ENCODE data around the gene ZNF573. TPM values are rescaled to one million over a fixed set of nuclear protein-coding genes. Genes with fewer than 3 reads are reported as not detected.

The ZNF573 gene
- total and polyA plus RNA-seq, 2 donors: 1.8 to 7.4 TPM

DNA sequence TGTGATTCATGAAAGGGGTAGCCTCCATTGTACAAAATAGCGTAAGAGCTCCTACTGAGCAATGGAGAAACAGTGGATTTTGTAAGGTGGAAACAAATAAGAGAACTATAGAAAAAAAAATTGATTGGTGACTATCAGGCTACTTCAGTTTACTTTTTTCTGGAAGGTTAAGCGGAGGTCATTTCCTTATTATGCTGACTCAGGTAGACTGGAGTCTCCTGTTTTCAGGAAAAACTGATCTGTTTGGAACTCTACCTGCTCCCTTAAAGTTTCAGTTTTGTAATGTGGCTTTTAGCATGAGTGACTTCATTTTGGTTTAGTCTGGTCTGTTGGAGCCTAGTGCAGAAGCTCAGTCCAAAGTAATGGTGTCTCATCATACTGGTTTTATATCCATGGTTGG is 63.2 kb downstream of the ZNF573 start:
- H3K36me3 ChIP-seq (ENCODE audit: control insufficient read depth in 2 of 2, insufficient read depth in 2 of 2, low read length in 1 of 2): no peaks in the 10 kb centered on the region
- H3K4me1 ChIP-seq (ENCODE audit: control insufficient read depth in 2 of 2, insufficient read depth in 2 of 2, low read length in 2 of 2): peaks cover 0 to 3% of the 10 kb centered on the region in 2 donors
- WGBS: 97% methylated on average over 2 of the region's 2 CpGs
- H3K9me3 ChIP-seq (ENCODE audit: control insufficient read depth in 2 of 2, insufficient read depth in 1 of 2, low read length in 1 of 2): no peaks in the 10 kb centered on the region
- no peak for DNase-seq (ENCODE audit: low read depth in 6 of 9, low spot score in 9 of 9)
- H3K4me3 ChIP-seq (ENCODE audit: low read length in 2 of 2): no peak overlapping the region
- H3K27ac ChIP-seq (ENCODE audit: low read depth in 1 of 2, low read length in 1 of 2): no peak overlapping the region
- no peaks in the 10 kb centered on the region for H3K27me3 ChIP-seq (ENCODE audit: control insufficient read depth in 2 of 2, insufficient read depth in 1 of 2, low read length in 1 of 2)

DNA sequence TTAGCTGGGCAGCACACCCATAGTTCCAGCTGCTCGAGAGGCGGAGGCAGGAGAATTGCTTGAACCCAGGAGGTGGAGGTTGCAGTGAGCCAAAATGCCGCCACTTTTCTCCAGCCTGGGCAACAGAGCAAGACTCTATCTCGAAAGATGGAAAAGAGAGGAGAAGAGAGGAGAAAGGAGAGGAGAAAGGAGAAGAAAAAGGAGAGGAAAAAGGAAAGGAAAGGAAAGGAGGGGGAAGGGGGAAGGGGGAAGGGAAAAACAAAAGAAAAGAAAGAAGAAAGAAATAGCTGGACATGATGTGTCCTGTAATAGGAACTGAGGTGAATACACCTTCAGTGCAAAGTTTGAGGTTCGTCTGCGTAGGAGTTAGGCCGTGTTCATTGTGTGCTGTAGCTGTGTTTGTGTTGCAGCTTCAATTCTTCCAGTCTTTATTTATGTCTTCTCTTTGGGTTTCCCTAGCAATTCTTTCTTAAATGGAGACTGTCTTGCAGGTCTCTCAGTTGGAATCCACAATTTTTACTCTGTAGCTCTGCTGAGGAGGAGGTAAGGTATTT is 73.3 kb downstream of the ZNF573 start:
- H3K27ac ChIP-seq (ENCODE audit: low read depth in 1 of 2, low read length in 1 of 2): no peak overlapping the region
- peaks cover 5 to 6% of the 10 kb centered on the region in 2 donors for H3K9me3 ChIP-seq (ENCODE audit: control insufficient read depth in 2 of 2, insufficient read depth in 1 of 2, low read length in 1 of 2)
- H3K4me3 ChIP-seq (ENCODE audit: low read length in 2 of 2): no peak overlapping the region
- WGBS: over 99% methylated on average over 7 of the region's 7 CpGs
- no peak for DNase-seq (ENCODE audit: low read depth in 6 of 9, low spot score in 9 of 9)
- H3K4me1 ChIP-seq (ENCODE audit: control insufficient read depth in 2 of 2, insufficient read depth in 2 of 2, low read length in 2 of 2): no peaks in the 10 kb centered on the region
- H3K27me3 ChIP-seq (ENCODE audit: control insufficient read depth in 2 of 2, insufficient read depth in 1 of 2, low read length in 1 of 2): no peaks in the 10 kb centered on the region
- H3K36me3 ChIP-seq (ENCODE audit: control insufficient read depth in 2 of 2, insufficient read depth in 2 of 2, low read length in 1 of 2): peaks cover 0 to 14% of the 10 kb centered on the region in 2 donors

DNA sequence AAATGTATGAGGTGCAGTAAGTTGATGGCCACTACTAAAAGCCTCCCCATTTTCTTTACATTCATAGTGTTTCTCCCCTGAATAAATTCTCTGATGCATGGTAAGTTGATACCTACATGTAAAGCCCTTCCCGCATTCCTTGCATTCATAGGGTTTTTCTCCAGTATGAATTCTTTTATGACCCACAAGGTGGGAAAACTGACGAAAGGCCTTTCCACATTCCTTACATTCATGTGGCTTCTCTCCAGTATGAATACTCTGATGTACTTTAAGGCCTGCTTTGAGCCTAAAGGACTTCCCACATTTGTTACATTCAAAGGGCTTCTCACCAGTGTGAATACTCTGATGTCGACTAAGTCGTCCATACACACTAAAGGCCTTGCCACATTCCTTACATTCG is 80.3 kb downstream of the ZNF573 start:
- Histone ChIP-seq H3K27ac (ENCODE audit: low read depth in 1 of 2, low read length in 1 of 2) (no peak overlapping the region), H3K27me3 (ENCODE audit: control insufficient read depth in 2 of 2, insufficient read depth in 1 of 2, low read length in 1 of 2) (no peaks in the 10 kb centered on the region), H3K36me3 (ENCODE audit: control insufficient read depth in 2 of 2, insufficient read depth in 2 of 2, low read length in 1 of 2) (peaks cover 5 to 14% of the 10 kb centered on the region in 2 donors), H3K9me3 (ENCODE audit: control insufficient read depth in 2 of 2, insufficient read depth in 1 of 2, low read length in 1 of 2) (peaks cover 9 to 10% of the 10 kb centered on the region in 2 donors), H3K4me3 (ENCODE audit: low read length in 2 of 2) (no peak overlapping the region), H3K4me1 (ENCODE audit: control insufficient read depth in 2 of 2, insufficient read depth in 2 of 2, low read length in 2 of 2) (no peaks in the 10 kb centered on the region)
- no peak for DNase-seq (ENCODE audit: low read depth in 6 of 9, low spot score in 9 of 9)
- 97% methylated on average over 5 of the region's 5 CpGs for WGBS

DNA sequence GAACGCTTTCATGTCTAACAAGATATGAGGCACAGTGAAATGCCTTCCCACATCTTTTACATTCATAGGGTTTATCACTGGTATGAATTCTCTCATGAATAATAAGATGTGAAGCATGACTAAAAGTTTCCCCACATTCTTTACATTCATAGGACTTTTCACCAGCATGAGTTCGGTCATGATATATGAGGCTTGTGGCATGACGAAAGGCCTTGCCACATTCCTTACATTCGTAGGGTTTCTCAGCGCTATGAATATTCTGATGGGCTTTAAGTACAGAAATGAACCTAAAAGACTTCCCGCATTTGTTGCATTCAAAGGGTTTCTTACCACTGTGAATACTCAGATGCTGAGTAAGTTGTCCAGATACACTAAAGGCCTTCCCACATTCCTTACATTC is 81.2 kb downstream of the ZNF573 start:
- Histone ChIP-seq H3K4me3 (ENCODE audit: low read length in 2 of 2) (no peak overlapping the region), H3K27ac (ENCODE audit: low read depth in 1 of 2, low read length in 1 of 2) (no peak overlapping the region), H3K36me3 (ENCODE audit: control insufficient read depth in 2 of 2, insufficient read depth in 2 of 2, low read length in 1 of 2) (peaks cover 5 to 14% of the 10 kb centered on the region in 2 donors), H3K9me3 (ENCODE audit: control insufficient read depth in 2 of 2, insufficient read depth in 1 of 2, low read length in 1 of 2) (peaks cover 9 to 10% of the 10 kb centered on the region in 2 donors), H3K27me3 (ENCODE audit: control insufficient read depth in 2 of 2, insufficient read depth in 1 of 2, low read length in 1 of 2) (no peaks in the 10 kb centered on the region), H3K4me1 (ENCODE audit: control insufficient read depth in 2 of 2, insufficient read depth in 2 of 2, low read length in 2 of 2) (no peaks in the 10 kb centered on the region)
- DNase-seq (ENCODE audit: low read depth in 6 of 9, low spot score in 9 of 9): no peak
- WGBS: 97% methylated on average over 6 of the region's 6 CpGs

GRCh38 chr19:37695144-37695899 is 84.1 kb downstream of the ZNF573 start:
- no peak for DNase-seq (ENCODE audit: low read depth in 6 of 9, low spot score in 9 of 9)
- H3K4me3 ChIP-seq (ENCODE audit: low read length in 2 of 2): no peak overlapping the region
- H3K27ac ChIP-seq (ENCODE audit: low read depth in 1 of 2, low read length in 1 of 2): no peak overlapping the region
- 96% methylated on average over 3 of the region's 3 CpGs for WGBS
- peaks cover 5 to 14% of the 10 kb centered on the region in 2 donors for H3K36me3 ChIP-seq (ENCODE audit: control insufficient read depth in 2 of 2, insufficient read depth in 2 of 2, low read length in 1 of 2)
- peaks cover 9 to 10% of the 10 kb centered on the region in 2 donors for H3K9me3 ChIP-seq (ENCODE audit: control insufficient read depth in 2 of 2, insufficient read depth in 1 of 2, low read length in 1 of 2)
- no peaks in the 10 kb centered on the region for H3K4me1 ChIP-seq (ENCODE audit: control insufficient read depth in 2 of 2, insufficient read depth in 2 of 2, low read length in 2 of 2)
- H3K27me3 ChIP-seq (ENCODE audit: control insufficient read depth in 2 of 2, insufficient read depth in 1 of 2, low read length in 1 of 2): no peaks in the 10 kb centered on the region

DNA sequence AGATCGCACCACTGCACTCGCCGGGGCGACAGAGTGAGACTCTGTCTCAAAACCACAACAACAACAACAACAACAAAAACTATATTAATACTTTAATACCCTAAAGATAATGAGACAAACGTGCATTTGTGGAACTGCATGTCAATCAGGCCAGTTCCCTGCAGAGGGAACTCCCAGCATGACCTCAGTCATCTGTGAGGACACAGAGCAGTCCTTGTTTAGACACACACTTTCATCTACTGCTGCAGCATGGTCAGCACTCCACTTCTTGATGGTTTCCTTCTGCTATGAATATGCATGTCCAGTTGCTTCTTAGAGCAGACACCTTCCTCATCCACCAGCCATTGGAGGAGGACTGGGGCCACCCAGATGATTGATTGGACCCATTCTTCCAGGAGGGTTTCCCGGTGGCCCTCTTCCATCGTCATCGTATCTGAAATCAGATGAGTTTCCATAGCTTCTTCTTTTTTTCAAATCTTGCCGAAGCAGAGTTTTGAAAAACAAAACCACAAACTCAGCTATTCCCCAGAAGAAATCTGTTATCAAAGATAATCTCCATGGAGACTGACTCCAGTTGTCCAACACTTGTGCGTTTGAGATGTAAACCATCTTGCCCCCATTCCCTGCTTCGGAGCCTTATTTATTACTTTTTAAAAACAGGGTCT is 86.3 kb downstream of the ZNF573 start:
- WGBS: 55% methylated on average over 11 of the region's 11 CpGs
- Histone ChIP-seq H3K4me1 (ENCODE audit: control insufficient read depth in 2 of 2, insufficient read depth in 2 of 2, low read length in 2 of 2) (no peaks in the 10 kb centered on the region), H3K27me3 (ENCODE audit: control insufficient read depth in 2 of 2, insufficient read depth in 1 of 2, low read length in 1 of 2) (no peaks in the 10 kb centered on the region), H3K27ac (ENCODE audit: low read depth in 1 of 2, low read length in 1 of 2) (no peak overlapping the region), H3K36me3 (ENCODE audit: control insufficient read depth in 2 of 2, insufficient read depth in 2 of 2, low read length in 1 of 2) (no peaks in the 10 kb centered on the region), H3K9me3 (ENCODE audit: control insufficient read depth in 2 of 2, insufficient read depth in 1 of 2, low read length in 1 of 2) (peaks cover 6 to 14% of the 10 kb centered on the region in 2 donors), H3K4me3 (ENCODE audit: low read length in 2 of 2) (no peak overlapping the region)
- no peak for DNase-seq (ENCODE audit: low read depth in 6 of 9, low spot score in 9 of 9)

- H3K4me3 ChIP-seq (ENCODE audit: low read length in 2 of 2): peak overlapping the region; percentile 45 to 60
- H3K9me3 ChIP-seq (ENCODE audit: control insufficient read depth in 2 of 2, insufficient read depth in 1 of 2, low read length in 1 of 2): peaks cover 6 to 12% of the 10 kb centered on the region in 2 donors
- no peaks in the 10 kb centered on the region for H3K27me3 ChIP-seq (ENCODE audit: control insufficient read depth in 2 of 2, insufficient read depth in 1 of 2, low read length in 1 of 2)
- peak overlapping the region; percentile 58 to 69 for H3K27ac ChIP-seq (ENCODE audit: low read depth in 1 of 2, low read length in 1 of 2)
- H3K4me1 ChIP-seq (ENCODE audit: control insufficient read depth in 2 of 2, insufficient read depth in 2 of 2, low read length in 2 of 2): no peaks in the 10 kb centered on the region
- peak; percentile 48 to 92 (median 73) for DNase-seq (ENCODE audit: low read depth in 6 of 9, low spot score in 9 of 9)
- WGBS: 2% methylated on average over 48 of the region's 48 CpGs
- H3K36me3 ChIP-seq (ENCODE audit: control insufficient read depth in 2 of 2, insufficient read depth in 2 of 2, low read length in 1 of 2): no peaks in the 10 kb centered on the region
Observed at GRCh38 chr19:37691881-37692504, 87.4 kb downstream of the ZNF573 start.

Data from thymus (tissue), 11 donors.